ENCODE data around the gene IKBKE. TPM values are rescaled to one million over a fixed set of nuclear protein-coding genes. Genes with fewer than 3 reads are reported as not detected.
A peak's percentile ranks its signal among the peaks of the same experiment; 100 is the strongest.

IKBKE gene
- total RNA-seq, 1 experiment from 2014 or later = 6.6 TPM

- Histone ChIP-seq H4K91ac (ENCODE audit: insufficient read length, low read depth, low read length) (no peak within 1 kb of the TSS), H3K79me2 (ENCODE audit: insufficient read depth, low read length) (no peaks in the 10 kb centered on the region), H3K9me3 (ENCODE audit: control insufficient read depth, low read depth, low read length) (no peaks in the 10 kb centered on the region), H2BK20ac (ENCODE audit: low read depth, low read length, poor library complexity, severe bottlenecking) (no peak within 1 kb of the TSS), H3K4me2 (ENCODE audit: insufficient read depth, insufficient read length, low read length) (peak within 1 kb of the TSS; percentile 49), H3K18ac (ENCODE audit: insufficient read length, low read depth, low read length) (no peak within 1 kb of the TSS), H4K20me1 (ENCODE audit: control insufficient read depth, insufficient read depth, insufficient read length) (no peaks in the 10 kb centered on the region), H3K79me1 (ENCODE audit: insufficient read depth, low read depth, low read length, poor library complexity, severe bottlenecking) (no peaks in the 10 kb centered on the region), H2BK5ac (ENCODE audit: insufficient read length, low read length) (no peak within 1 kb of the TSS), H3K4me1 (ENCODE audit: insufficient read depth, low read length) (no peaks in the 10 kb centered on the region; the same call in 1 of the 2 replicates), H3K23me2 (ENCODE audit: insufficient read length, low read depth, low read length, poor library complexity, severe bottlenecking) (peaks cover 9% of the 10 kb centered on the region), H3K27me3 (ENCODE audit: insufficient read depth, low read length) (peaks cover 20% of the 10 kb centered on the region), H4K5ac (ENCODE audit: insufficient read length, low read depth, low read length) (no peak within 1 kb of the TSS), H2AFZ (ENCODE audit: low read length) (no peak within 1 kb of the TSS), H3T11ph (ENCODE audit: low read length) (no peak within 1 kb of the TSS), H3K56ac (ENCODE audit: insufficient read length, low read depth, low read length) (no peak within 1 kb of the TSS), H3K23ac (ENCODE audit: insufficient read length, low read depth, low read length) (no peak within 1 kb of the TSS), H2BK12ac (ENCODE audit: insufficient read length, low read depth, low read length) (no peak within 1 kb of the TSS), H3K4ac (ENCODE audit: low read depth, low read length) (no peak within 1 kb of the TSS), H2BK15ac (ENCODE audit: low read depth, low read length) (no peak within 1 kb of the TSS), H4K8ac (replicated peaks; ENCODE audit: insufficient read length, low read depth, low read length) (no peak within 1 kb of the TSS), H3K27ac (ENCODE audit: insufficient read length, low read depth, low read length) (no peak within 1 kb of the TSS), H2BK120ac (ENCODE audit: low read depth, low read length, poor library complexity, severe bottlenecking) (no peak within 1 kb of the TSS), H2AK5ac (ENCODE audit: insufficient read length, low read length) (no peak within 1 kb of the TSS), H3K14ac (ENCODE audit: insufficient read depth, low read length) (no peak within 1 kb of the TSS; the same call in 1 of the 2 replicates), H3K9ac (ENCODE audit: extremely low read depth, insufficient read length, low read length) (no peak within 1 kb of the TSS)
- peak within 1 kb of the TSS; percentile 63 to 79 for H3K4me3 Mint-ChIP-seq
- H3K4me1 Mint-ChIP-seq = peaks cover 22 to 29% of the 10 kb centered on the region in 2 experiments
- no peak within 1 kb of the TSS for H3K27ac Mint-ChIP-seq
- H3K9me3 Mint-ChIP-seq = no peaks in the 10 kb centered on the region; a peak in 1 of 5 replicates
- H3K36me3 Mint-ChIP-seq (ENCODE audit: insufficient read depth in 1 of 3, low read depth in 3 of 3) = no peaks in the 10 kb centered on the region; a peak in 1 of 7 replicates
- no CpG with 5 or more reads among the region's 97 CpGs for WGBS (ENCODE audit: extremely low coverage, insufficient read length, low lambda C conversion rate)
- TF ChIP-seq CTCF (conservative IDR thresholded peaks at IDR 0.05) = no peak
- DNase-seq = peak; percentile 93
- peaks cover 86% of the 10 kb centered on the region for H3K27me3 Mint-ChIP-seq (ENCODE audit: low read depth)
Observed at GRCh38 chr1:206507284-206508129, 37.2 kb downstream of the IKBKE start, which contains the start of gene RASSF5. TSS of gene RASSF5 (plus strand) at chr1:206507531. CDS start at chr1:206507603, 72 bp downstream.

Measured in H9 (cell line).